NCI-H748 treated with DMSO at 0.1 percent for 48 hours (cell line): Measurements from ENCODE around the gene SNCAIP.
A peak's percentile ranks its signal among the peaks of the same experiment; 100 is the strongest.
"Not testable (repeated sequence)": the region's sequence is repeated elsewhere in the genome, so short reads cannot be mapped to it uniquely, and the experiment has no call there.

ENCODE experiments used
- DNase-seq: peaks from one replicate; lab custom pipeline; 2025; lab: John Stamatoyannopoulos, UW

The SNCAIP gene

DNA sequence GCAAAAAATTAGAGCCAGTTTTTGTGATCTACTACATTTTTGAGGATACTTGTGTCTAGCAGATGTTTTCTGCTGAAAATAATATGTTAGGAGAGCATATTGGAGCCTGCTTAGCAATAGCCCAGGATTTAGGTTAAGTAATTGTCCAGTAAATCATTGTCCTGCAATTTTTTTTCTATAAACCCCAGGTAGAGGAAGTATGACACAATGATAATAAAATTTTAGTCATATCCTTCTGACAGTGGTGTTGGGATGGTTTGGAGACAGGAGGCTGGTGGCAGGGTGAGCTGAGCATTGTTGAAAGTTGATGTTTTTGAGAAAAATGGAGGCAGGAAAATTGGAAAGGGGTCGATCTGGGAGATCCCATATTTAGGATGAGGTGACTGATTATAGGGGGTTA, 3.5 kb downstream of the SNCAIP start:
- DNase-seq: no peak

DNA sequence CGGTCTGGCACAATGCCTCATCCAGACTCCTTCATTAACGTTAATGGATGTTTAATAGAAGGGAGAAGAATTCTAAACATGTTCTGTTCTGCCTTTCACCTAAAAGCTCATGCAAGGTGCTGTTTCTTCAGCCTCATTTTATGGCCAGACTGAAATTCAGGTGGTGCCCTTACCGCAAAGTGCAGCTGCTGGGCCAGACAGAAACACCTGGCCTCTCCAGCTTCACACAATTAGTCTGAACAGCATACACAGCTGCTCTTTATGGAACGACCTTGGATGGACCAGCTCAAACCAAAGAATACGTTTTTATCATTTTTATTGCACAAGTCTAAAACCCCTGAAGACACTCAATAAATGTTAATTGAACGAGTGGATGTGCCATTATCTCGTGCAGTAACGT, 4.6 kb downstream of the SNCAIP start:
- DNase-seq: peak; percentile 92

DNA sequence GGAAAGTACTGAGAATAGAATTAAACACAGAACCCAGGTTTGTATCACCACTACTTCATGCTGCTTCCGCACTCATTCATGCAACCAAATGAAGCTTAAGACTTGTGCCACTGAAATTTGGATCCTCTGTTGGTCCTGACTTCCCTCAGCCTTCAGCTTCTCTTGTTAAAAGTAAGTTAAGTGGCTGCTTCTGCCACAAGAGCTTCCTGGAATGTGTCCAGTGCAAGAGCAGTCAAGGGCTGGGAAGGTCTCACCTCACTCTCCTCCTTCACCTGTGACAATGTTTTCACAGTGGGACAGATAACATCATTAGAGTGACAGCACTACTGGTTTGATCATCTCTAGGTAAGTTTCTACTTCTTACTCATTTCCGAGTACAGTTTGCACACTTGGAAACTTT, 7.9 kb downstream of the SNCAIP start:
- DNase-seq: no peak

DNA sequence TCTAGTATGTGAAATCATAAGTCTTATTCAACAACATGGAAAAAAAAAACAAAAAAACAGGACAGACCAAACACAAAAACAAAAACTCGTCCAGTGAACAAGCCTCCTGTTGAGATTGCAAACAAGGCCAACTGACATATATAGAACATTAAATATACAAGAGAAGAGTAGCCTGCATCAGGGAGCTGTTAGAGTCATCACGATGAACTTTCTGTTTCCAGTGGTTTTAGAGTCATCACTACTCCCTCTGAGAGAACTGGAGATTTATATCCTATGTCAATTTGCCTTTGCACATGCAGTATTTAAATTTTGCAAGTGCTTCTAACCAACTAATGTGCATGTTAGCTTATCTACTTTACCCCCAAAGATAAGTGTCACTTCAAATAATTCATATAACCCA, 9.9 kb downstream of the SNCAIP start:
- no peak for DNase-seq

DNA sequence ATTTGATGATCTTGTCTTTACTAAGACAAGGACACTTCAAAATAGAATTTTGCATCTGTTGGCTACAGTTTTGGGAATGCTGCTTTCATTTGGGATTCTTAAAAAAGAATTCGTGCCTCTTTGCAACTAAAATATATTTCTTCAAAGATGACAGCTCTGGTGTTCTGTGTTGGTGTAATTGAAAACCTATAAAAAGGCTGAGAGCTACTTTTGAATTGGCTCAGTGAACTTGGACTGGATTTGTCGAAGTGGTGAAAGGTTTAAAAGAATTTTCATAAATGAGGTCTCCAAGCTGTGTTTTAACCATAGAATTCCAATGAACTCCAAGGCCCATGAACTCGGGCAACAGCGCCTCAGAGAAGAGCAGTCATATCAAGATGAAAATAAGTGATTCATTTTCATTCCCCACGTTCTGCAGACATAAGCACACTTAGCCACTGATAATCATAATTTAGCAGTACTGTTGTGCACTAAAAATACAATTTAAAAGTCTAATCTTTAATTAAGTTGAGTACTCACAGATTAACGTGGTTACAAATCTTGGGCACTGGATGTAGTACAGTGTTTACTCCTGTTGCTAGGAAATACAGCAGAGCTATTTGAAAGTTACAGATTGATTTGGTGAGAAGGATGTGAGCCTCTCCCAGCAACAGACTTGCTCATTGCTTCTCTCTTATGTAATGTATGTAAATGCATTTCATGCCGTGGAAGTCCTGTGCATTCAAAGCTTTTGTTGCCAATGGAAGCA, 10.9 kb downstream of the SNCAIP start:
- DNase-seq: no peak

DNA sequence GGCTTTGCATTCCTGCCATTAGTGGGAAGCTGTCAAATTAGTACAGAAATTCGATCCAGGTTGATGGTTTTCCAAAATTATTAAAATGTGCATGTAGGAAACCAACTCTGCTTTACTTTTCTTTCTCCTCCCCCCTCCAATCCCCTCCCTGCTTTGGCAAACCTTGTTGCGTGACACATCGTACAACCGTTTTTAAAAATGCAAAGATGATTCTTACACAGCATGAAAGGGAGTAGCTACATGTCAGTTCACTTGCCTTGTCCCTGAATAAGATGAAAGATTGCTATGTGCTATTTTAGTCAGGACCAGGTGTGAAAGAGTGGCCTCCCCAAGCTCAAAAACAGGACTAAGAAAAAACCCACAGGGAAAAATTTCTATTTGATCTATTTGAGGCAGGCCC, 11.7 kb downstream of the SNCAIP start:
- no peak for DNase-seq

DNA sequence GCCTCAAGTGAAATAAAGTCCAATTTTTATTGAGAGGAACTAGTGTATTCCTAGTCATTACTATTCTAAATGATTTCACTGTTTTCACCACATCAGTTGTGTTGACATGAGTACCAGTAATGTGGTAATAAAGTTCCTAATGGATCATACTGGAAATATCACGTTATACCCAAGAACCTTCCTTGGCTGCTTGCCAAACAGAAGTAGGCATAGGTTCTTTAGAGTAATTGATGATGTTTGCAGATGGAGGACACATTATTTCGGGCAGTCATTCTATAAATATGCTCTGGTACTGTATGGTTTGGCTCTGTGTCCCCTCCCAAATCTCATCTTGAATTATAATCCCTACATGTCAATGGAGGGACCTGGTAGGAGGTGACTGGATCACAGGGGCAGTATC, 15.1 kb downstream of the SNCAIP start:
- DNase-seq: peak; percentile 73

DNA sequence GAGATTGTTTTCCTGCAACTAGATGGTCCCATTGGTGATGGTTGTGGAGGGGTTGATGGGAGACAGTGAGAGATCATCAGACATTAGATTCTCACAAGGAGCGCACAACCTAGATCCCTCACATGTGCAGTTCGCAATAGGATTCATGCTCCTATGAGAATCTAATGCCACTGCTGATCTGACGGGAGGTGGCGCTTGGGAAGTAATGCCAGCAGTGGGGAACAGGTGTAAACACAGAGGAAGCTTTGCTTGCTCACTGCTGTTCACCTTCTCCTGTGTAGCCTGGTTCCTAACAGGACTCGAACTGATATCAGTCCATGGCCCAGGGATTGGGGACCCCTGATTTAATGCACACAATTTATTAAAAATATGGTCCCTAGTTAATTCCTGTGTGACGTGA, 18.8 kb downstream of the SNCAIP start:
- no peak for DNase-seq

DNA sequence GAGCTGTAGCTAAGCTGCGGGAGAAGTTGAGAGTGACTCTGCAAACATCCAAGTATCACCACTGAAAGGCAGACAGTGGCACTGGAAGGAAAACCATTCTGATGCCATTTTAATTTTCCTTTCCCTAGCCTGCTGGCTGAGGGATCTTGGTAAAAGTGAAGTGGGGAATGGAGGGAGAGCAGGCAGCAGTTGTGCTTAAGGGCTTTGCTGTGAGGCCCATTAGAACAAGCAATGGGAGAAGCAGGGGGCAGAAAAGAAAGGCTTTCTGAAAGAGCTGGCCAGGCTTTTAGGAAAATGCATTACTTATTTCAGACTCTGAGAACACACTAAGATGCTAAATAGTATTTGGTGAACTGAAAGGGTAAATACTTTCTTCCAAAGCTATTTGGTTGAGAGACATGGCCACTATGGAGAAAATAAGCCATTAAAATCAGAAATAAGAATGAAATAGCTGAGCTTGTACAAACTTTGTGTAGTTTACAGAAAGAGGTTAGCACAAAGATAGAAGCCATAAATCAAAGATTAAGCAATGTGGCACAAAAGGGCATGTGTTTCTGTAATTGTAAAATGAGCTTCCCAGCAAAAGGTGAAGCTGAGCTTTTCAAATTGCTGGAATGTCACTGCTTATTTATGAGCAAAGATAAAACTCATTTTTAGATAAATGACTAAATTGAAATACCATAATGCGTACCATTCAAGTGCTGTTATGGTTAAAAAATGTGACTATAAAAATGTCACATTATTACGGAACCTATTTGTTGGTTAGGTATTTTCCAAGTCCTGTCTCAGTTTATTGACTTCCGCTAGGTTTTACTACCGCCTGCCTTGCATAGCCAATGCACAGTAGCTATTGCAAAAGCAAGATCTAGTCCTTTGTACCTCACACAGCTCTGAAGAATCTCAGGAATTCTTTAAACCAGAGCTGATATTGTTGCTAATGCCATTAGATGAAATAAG, 20.8 kb downstream of the SNCAIP start:
- no peak for DNase-seq

DNA sequence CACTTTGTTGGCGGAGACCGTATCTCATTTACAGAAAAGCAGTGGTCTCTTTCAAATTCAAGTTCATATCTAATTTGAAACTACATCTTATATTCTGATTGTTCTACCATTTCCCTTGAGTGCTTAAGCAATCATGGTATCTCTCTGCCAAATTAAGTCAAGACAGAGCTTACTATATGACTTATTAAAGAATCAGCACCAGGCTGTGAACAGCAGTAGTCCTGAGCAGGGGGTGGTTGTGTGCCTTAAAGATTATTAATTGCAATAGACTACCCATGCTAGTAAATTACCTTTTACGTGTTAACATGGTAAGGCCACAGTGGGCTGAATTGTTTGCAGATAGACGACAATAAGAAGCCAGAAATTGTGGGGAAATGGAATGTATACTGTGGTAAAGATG, 21.5 kb downstream of the SNCAIP start:
- DNase-seq: no peak

DNA sequence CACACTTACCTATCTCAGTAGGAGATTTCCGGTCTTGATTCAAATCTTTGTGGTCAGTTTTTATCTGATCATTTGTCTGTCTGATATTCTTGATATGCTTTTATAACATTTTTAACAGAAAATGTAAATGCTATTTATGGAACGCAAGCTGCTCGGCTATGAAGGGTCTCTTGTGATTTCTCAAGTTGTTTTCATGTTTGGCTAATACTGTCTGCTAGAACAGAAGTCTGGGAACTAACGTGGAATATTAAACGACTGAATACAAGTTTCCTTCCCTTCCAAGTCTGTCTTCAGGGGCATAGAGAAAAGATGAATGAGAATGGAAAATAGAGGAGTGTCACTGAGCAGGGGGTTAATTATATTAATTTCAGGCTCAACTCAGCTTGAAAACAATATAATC, 27.6 kb downstream of the SNCAIP start:
- no peak for DNase-seq

DNA sequence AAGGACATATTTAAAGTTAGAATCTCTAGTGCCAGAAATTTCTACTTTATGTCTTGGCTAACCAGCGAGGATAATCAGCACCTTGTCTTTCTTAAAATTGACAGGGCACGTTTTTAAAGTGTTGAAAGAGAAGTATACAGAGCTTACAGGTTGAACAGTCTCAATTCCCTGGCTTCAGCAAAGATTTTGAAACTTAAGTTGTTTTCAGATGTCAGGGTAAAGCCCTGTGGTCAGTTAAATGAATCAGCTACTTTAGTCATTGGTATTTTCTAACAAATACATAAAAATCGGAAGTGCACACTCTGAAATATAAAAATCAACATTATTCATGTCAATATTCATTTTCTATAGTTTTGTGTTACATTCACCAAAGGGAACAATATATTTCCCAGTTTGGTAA, 29.1 kb downstream of the SNCAIP start:
- DNase-seq: peak; percentile 100

DNA sequence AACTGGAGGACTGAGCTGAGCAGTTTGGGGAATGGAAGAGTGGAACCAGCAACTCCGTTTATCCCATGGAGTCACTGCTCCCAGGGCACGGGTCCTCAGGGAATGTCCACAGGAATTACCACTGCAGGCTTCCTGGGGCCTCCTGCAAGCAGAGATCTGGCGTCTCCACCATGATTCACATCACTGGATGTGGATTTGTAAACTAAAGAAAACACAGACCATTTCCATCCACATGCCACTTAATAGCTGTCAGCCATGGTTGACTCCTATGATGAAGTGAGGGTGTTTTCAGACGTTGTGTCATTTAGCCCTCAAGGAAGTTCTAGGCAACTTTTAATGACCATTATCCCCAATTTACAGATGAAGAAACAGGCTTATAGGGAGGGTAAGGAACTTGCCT, 30.2 kb downstream of the SNCAIP start:
- DNase-seq: no peak

DNA sequence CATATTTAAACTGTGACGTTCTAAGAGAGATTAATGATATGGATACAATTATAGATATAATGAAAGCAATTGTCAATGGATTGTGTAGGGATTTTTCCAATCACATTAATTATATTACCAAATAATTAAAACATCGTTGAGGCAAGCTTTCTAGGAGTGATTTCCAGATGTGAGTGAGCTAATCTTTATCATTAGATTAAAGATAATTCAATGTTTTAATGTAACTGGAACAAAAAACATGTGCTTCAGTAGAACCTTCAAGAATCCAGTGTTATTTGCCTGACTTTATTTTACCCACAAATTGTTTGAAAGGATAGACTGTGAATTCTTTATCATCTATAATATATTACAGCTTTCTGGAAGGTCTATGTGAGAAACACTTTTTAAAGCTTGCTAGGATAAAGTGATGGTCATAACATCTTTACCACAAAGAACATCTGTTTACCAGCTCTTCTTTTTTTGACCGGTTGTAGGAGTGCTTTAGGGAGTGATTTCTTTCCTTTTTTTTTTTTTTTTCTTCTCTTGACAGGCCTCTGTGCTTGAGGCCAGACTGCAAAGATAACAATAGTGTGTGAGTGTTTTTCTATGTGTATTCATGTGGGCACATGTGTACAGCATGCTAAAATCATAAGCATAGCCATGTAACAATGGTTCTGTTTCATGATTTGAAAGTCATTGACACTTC, 35.0 kb downstream of the SNCAIP start:
- no peak for DNase-seq

DNA sequence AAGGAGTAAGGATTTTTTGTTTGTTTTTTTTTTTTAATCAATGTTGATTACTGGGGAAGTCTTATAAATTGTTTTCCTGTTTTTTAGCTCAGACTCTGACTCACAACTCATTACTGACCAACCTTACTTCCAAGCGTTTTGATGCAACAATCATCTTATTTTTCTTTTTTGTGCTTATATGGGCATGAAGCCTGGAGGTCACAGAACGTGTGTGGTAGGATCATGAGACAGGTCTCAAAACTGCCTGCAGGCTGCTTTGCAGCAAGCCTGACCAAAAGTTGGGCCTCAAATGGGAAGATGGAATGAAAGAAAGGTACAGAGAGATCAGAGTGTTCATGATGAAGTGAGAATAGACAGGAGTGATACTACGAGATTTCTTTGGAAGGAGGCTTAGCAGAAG, 38.5 kb downstream of the SNCAIP start:
- no peak for DNase-seq

DNA sequence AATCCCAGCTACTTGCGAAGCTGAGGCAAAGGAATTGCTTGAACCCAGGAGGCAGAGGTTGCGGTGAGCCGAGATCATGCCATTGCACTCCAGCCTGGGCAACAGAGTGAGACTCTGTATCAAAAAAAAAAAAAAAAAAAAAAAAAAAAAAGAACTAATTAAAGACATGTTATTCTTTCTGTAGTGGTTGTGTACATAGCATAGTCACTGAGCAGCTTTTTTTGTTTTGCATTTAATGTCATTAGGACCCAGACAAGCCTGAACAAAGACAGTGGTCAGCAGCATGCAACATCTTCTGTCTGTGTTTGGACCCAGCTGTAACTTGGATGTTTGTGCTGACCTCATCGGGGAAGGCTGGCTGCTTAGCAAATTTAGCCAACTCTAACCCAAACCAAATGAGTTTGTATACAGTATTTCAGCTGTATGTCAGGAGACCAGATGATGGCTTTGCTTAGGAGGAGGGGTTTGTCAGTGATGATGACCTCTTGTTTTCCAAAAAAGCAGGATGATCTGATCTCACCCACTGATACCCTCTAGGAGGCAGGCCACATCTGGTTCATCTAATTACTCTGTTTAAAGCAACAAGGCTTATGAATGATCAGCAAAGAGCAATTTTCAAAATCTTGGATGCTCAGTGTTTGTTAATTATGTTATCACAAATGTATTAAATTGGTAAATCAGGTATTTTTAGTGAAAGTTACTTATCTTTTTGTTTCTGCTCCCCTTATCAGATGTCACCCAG, 39.5 kb downstream of the SNCAIP start:
- no peak for DNase-seq

DNA sequence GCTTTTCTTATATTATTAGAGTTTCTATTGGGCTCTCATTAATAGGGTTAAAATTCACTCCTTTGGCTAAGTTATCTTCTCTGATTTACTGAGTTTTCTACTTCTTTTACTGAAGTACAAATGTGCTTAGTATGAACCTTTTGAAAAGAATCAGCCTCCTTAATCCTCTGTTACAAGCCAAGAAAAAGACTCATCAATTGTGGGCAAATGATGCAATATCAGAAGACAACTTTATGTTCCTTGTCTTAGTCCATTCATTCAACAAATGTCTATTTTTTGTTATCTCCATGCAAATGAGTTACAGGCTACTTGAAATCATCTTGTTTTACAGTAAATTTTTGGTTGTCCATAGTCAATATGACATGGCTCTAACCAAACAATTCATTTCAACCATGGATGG, 40.3 kb downstream of the SNCAIP start:
- DNase-seq: no peak

DNA sequence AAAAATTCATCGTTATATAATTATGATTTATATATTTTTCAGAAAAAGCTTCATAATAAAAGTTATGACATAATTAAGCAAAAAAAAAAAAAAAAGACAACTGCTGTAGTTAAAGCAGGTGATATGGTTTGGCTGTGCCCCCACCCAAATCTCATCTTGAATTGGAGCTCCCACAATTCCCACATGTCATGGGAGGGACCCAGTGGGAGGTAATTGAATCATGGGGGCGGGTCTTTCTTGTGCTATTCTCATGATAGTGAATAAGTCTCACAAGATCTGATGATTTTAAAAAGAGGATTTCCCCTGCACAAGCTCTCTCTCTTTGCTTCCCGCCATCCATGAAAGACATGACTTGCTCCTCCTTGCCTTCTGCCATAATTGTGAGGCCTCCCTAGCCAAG, 41.3 kb downstream of the SNCAIP start:
- not testable (repeated sequence) for DNase-seq

DNA sequence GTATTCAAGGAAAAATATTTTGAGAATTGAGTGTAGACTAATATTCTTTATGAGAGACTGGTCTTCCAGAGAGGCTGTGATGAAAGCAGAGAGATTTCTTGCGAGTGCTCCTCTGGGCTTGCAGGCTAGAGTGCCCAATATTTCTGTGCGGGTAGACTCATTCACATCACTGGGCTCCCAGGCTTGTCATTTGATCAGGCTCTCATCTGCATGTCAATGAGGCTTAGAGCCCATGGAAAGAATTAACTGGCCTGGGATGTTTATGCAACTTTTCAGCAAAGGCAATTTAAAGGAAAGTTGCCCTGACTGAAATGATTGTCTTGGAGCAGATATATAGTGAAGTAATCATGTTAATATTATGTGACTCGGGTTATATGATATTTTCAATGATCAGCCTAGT, 42.3 kb downstream of the SNCAIP start:
- no peak for DNase-seq

DNA sequence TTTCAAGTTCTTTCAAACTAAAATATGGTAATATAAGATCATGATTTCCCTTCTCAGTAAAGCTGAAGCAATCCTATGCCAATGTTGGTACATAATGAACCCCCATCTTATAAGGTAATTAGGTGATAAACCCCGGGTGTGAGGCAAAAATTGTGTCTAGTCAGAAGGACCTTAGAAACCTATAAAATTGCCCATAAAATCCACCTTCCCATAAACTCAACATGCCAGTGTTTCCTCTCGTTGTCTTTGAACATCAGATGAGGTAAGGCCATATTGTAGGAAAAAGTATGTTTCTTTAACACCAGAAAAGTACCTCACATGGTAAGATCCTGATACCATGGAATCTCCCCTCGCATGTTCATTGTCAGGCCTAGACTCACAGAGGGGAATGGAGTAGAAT, 43.3 kb downstream of the SNCAIP start:
- no peak for DNase-seq

DNA sequence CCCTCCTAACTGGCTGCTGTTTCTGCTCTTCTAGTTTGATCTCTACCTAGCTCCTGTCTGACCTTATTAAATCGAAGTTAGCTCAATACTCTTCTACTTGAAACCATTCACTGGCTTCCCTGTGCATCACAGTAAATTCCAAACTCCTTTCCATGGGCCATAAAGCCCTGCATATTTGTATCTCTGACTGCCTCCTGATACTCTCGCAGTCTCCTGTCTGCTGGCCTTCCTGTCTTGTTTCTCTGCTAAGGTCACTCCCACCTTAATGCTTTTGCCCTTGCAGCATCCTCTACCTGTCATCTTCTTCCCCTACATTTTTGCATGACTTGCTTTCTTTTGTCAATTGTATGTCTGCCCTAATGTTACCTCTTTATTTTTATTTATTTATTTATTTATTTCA, 44.8 kb downstream of the SNCAIP start:
- no peak for DNase-seq

DNA sequence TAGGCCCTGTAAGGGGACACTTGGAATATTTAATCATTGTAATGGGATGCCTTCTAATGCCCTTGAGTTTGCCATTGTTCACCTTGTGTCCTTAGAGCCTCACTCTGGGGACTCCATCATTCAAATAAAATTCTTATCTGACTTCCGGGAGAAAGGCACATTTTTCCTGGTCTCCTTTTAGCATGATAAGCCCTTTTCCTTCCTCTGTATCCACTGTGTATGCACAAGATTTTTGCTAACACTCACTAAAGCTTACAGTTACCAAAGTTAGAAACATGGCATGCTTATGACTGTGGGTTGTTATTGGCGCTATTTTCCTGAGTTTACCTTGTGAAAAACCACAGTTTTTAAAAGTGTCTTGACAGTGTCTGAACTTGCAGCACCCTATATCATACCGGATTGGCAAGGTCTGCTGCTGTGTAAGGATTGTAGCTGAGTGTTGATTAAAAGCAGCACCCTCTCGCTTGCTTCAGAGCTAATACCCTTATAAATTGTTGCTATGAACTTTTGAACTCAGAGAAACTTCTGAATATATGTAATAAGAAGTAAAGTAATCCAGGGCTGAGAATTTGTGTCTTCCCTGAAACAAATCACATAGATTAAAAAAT, 46.4 kb downstream of the SNCAIP start:
- no peak for DNase-seq
